Liver (tissue), 9 donors: ENCODE measurements around the gene ZNF454. TPM values are rescaled to one million over a fixed set of nuclear protein-coding genes. Genes with fewer than 3 reads are reported as not detected.
A peak's percentile ranks its signal among the peaks of the same experiment; 100 is the strongest.

Source experiments
- DNase-seq: peaks from one replicate; pipeline ENCODE4 v3.0.0-alpha.2; 2017; ENCODE audit warnings: low spot score
- H3K27ac ChIP-seq, 2 donors: one replicate each; pipeline ENCODE4 v1.7.0; 2013; ENCODE audit warnings: inconsistent platforms in 2 of 2, low read length in 2 of 2, control low read depth in 1 of 2, low read depth in 1 of 2, mild to moderate bottlenecking in 1 of 2
- H3K27me3 ChIP-seq, 4 donors: one replicate each; pipeline versions ENCODE4 v1.6.1 to v1.7.0; 2013; ENCODE audit warnings: low read length in 3 of 4, inconsistent platforms in 1 of 4, mild to moderate bottlenecking in 1 of 4, moderate library complexity in 1 of 4; ENCODE audit not compliant: control insufficient read depth in 4 of 4, insufficient read depth in 4 of 4
- H3K36me3 ChIP-seq, 4 donors: one replicate each; pipeline versions ENCODE4 v1.6.1 to v1.7.0; 2013; ENCODE audit warnings: low read length in 3 of 4, mild to moderate bottlenecking in 3 of 4, low read depth in 1 of 4, moderate library complexity in 1 of 4; ENCODE audit not compliant: control insufficient read depth in 4 of 4, insufficient read depth in 3 of 4
- H3K4me1 ChIP-seq, 4 donors: one replicate each; pipeline versions ENCODE4 v1.6.1 to v1.7.0; 2013; ENCODE audit warnings: low read length in 3 of 4, mild to moderate bottlenecking in 3 of 4, moderate library complexity in 1 of 4; ENCODE audit not compliant: control insufficient read depth in 4 of 4, insufficient read depth in 4 of 4
- H3K4me3 ChIP-seq, 3 donors: one replicate each; pipeline versions ENCODE4 v1.6.1 to v1.7.0; 2013; ENCODE audit warnings: low read length in 3 of 3, control low read depth in 1 of 3, low read depth in 1 of 3, mild to moderate bottlenecking in 1 of 3
- H3K9ac ChIP-seq, 2 donors: one replicate each; pipeline ENCODE4 v1.7.0; 2013; ENCODE audit warnings: low read length in 2 of 2, mild to moderate bottlenecking in 2 of 2, moderate library complexity in 2 of 2, control low read depth in 1 of 2, low read depth in 1 of 2
- H3K9me3 ChIP-seq, 4 donors: one replicate each; pipeline versions ENCODE4 v1.6.1 to v1.7.0; 2013; ENCODE audit warnings: low read length in 3 of 4; ENCODE audit not compliant: control insufficient read depth in 4 of 4
- EGR1 ChIP-seq, 2 donors: IDR thresholded peaks; 2 replicates each; pipeline ENCODE4 v1.6.1; 2016 to 2018; ENCODE audit warnings: antibody characterized with exemption in 2 of 2, low read depth in 2 of 2
- FOXA1 ChIP-seq: IDR thresholded peaks from 2 replicates; pipeline ENCODE4 v1.6.1; 2016; ENCODE audit warnings: antibody characterized with exemption
- FOXA2 ChIP-seq: IDR thresholded peaks from 2 replicates; pipeline ENCODE4 v1.6.1; 2016; ENCODE audit warnings: antibody characterized with exemption
- GABPA ChIP-seq, 2 donors: IDR thresholded peaks in 1 of 2; conservative IDR thresholded peaks in 1 of 2; 2 replicates each; pipeline ENCODE4 v1.6.1; 2016; ENCODE audit warnings: antibody characterized with exemption in 2 of 2, mild to moderate bottlenecking in 1 of 2, moderate library complexity in 1 of 2
- HNF4G ChIP-seq: IDR thresholded peaks from 2 replicates; pipeline ENCODE4 v1.6.1; 2016; ENCODE audit warnings: antibody characterized with exemption
- JUND ChIP-seq, 2 donors: IDR thresholded peaks; 2 replicates each; pipeline ENCODE4 v1.6.1; 2016; ENCODE audit warnings: antibody characterized with exemption in 2 of 2
- NR2F2 ChIP-seq: IDR thresholded peaks from 2 replicates; pipeline ENCODE4 v1.6.1; 2016; ENCODE audit warnings: antibody characterized with exemption
- RAD21 ChIP-seq, 2 donors: IDR thresholded peaks; 2 replicates each; pipeline ENCODE4 v1.6.1; 2016; ENCODE audit warnings: antibody characterized with exemption in 2 of 2, mild to moderate bottlenecking in 2 of 2
- RXRA ChIP-seq, 2 donors: IDR thresholded peaks; 2 replicates each; pipeline ENCODE4 v1.6.1; 2017 to 2018; ENCODE audit warnings: antibody characterized with exemption in 2 of 2, mild to moderate bottlenecking in 1 of 2
- SP1 ChIP-seq: IDR thresholded peaks from 2 replicates; pipeline ENCODE4 v1.6.1; 2018; ENCODE audit warnings: antibody characterized with exemption, mild to moderate bottlenecking
- YY1 ChIP-seq: IDR thresholded peaks from 2 replicates; pipeline ENCODE4 v1.6.1; 2016; ENCODE audit warnings: antibody characterized with exemption, mild to moderate bottlenecking
- WGBS: extraction: QIAGEN DNeasy Blood & Tissue Kit; methylation state at CpG from one replicate; pipeline ENCODE4 v1.1.7; 2013; 5-methylcytosine and 5-hydroxymethylcytosine counted together
- polyA plus RNA-seq, 2 donors: library from polyadenylated mRNA; stranded (reverse) in 1 of 2; unstranded in 1 of 2; fragments of 200-250 nt in 1 of 2; fragments of >200 nt in 1 of 2; fragmentation: Nextera tagmentation in 1 of 2; extraction: Ambion mirVana in 1 of 2; gene quantifications; one replicate each; pipeline versions ENCODE4 v1.2.1 to v1.2.3, GENCODE V29; 2013 to 2015
- total RNA-seq, 2 donors: library from RNA; depleted of rRNA; stranded (reverse); fragments of >200 nt; gene quantifications; one replicate each; pipeline ENCODE4 v1.2.3, GENCODE V29; 2014
- TF ChIP-seq, protein P1 (sequence below): fragments of 150-350 bp; IDR thresholded peaks from 2 replicates; pipeline ENCODE4 v1.5.1; 2017; ENCODE audit warnings: improper control_type of control experiment, low read depth, low read length; ENCODE audit not compliant: missing input control
- TF ChIP-seq, protein P2 (sequence below): IDR thresholded peaks from 2 replicates; pipeline ENCODE4 v1.6.1; 2016; ENCODE audit warnings: antibody characterized with exemption, mild to moderate bottlenecking
- TF ChIP-seq, protein P3 (sequence below): IDR thresholded peaks from 2 replicates; pipeline ENCODE4 v1.6.1; 2016; ENCODE audit warnings: antibody characterized with exemption
- TF ChIP-seq, protein P4 (sequence below): IDR thresholded peaks from 2 replicates; pipeline ENCODE4 v1.6.1; 2016; ENCODE audit warnings: antibody characterized with exemption
- donor health status: healthy.
- donor health status: healthy.
- donor health status: healthy.
- donor health status: healthy.
- donor health status: healthy.

ZNF454 gene
- total and polyA plus RNA-seq, 4 donors: 0.09 to 0.50 (median 0.27) TPM

DNA sequence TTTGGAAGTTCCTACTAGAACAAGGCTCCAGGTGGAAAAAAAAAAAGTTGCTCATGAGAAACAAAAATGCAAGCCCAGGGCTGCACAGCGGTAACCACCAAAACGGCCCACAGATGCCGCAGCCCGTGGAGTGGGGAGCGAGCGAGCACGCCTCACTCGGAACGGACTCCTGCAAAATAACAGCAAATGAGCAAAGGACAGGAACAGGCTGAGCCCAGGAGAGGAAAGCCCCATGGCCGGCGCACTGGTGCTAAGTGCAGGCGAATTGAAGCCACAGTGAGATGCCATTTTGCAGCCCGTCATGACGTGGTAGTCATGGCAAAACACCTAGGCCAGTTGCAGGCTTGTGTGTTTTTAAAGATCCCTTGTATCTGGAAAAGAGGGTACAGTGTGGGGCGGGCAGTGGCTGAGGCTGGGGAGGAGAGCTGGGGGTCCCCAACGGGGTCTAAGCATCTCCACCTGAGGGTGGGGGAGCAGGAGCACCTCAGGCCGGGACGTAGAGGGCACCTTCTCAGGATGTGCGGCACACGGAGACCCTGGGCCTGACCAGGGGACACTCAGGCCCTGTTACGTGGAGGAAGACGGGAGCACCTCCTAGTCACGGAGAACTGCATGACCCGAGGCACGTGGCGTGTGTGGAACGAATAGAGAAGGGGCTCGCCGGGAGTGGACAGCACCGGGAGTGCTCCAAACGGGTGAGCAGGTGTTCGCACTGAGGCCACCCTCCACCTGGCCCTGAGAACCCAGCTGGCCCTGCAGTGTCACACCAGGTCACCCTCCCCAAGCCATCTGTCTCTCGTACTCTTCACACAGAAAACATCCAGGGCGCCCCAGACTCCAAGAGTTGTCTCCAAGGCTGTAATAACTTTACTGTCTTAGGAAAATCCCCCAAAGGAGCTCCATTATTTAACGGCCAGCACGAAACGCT is 43.4 kb downstream of the ZNF454 start:
- Histone ChIP-seq H3K9me3 (peaks cover 28 to 55% (median 40%) of the 10 kb centered on the region in 4 donors), H3K27ac (no peak overlapping the region), H3K9ac (no peak overlapping the region), H3K36me3 (no peaks in the 10 kb centered on the region), H3K4me3 (peak overlapping the region in 1 of 3 donors; percentile 23), H3K4me1 (no peaks in the 10 kb centered on the region), H3K27me3 (no peaks in the 10 kb centered on the region)
- DNase-seq: no peak
- WGBS: 95% methylated on average over 37 of the region's 37 CpGs
- TF ChIP-seq, protein P1, sequence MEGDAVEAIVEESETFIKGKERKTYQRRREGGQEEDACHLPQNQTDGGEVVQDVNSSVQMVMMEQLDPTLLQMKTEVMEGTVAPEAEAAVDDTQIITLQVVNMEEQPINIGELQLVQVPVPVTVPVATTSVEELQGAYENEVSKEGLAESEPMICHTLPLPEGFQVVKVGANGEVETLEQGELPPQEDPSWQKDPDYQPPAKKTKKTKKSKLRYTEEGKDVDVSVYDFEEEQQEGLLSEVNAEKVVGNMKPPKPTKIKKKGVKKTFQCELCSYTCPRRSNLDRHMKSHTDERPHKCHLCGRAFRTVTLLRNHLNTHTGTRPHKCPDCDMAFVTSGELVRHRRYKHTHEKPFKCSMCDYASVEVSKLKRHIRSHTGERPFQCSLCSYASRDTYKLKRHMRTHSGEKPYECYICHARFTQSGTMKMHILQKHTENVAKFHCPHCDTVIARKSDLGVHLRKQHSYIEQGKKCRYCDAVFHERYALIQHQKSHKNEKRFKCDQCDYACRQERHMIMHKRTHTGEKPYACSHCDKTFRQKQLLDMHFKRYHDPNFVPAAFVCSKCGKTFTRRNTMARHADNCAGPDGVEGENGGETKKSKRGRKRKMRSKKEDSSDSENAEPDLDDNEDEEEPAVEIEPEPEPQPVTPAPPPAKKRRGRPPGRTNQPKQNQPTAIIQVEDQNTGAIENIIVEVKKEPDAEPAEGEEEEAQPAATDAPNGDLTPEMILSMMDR: no peak
- TF ChIP-seq JUND (IDR thresholded peaks at IDR 0.05): no peak
- TF ChIP-seq RXRA (IDR thresholded peaks at IDR 0.05): no peak
- no peak for TF ChIP-seq SP1
- TF ChIP-seq NR2F2: no peak
- TF ChIP-seq, protein P2, sequence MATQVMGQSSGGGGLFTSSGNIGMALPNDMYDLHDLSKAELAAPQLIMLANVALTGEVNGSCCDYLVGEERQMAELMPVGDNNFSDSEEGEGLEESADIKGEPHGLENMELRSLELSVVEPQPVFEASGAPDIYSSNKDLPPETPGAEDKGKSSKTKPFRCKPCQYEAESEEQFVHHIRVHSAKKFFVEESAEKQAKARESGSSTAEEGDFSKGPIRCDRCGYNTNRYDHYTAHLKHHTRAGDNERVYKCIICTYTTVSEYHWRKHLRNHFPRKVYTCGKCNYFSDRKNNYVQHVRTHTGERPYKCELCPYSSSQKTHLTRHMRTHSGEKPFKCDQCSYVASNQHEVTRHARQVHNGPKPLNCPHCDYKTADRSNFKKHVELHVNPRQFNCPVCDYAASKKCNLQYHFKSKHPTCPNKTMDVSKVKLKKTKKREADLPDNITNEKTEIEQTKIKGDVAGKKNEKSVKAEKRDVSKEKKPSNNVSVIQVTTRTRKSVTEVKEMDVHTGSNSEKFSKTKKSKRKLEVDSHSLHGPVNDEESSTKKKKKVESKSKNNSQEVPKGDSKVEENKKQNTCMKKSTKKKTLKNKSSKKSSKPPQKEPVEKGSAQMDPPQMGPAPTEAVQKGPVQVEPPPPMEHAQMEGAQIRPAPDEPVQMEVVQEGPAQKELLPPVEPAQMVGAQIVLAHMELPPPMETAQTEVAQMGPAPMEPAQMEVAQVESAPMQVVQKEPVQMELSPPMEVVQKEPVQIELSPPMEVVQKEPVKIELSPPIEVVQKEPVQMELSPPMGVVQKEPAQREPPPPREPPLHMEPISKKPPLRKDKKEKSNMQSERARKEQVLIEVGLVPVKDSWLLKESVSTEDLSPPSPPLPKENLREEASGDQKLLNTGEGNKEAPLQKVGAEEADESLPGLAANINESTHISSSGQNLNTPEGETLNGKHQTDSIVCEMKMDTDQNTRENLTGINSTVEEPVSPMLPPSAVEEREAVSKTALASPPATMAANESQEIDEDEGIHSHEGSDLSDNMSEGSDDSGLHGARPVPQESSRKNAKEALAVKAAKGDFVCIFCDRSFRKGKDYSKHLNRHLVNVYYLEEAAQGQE: no peak
- no peak for TF ChIP-seq YY1
- TF ChIP-seq, protein P3, sequence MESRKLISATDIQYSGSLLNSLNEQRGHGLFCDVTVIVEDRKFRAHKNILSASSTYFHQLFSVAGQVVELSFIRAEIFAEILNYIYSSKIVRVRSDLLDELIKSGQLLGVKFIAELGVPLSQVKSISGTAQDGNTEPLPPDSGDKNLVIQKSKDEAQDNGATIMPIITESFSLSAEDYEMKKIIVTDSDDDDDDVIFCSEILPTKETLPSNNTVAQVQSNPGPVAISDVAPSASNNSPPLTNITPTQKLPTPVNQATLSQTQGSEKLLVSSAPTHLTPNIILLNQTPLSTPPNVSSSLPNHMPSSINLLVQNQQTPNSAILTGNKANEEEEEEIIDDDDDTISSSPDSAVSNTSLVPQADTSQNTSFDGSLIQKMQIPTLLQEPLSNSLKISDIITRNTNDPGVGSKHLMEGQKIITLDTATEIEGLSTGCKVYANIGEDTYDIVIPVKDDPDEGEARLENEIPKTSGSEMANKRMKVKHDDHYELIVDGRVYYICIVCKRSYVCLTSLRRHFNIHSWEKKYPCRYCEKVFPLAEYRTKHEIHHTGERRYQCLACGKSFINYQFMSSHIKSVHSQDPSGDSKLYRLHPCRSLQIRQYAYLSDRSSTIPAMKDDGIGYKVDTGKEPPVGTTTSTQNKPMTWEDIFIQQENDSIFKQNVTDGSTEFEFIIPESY: no peak
- TF ChIP-seq FOXA1: no peak
- TF ChIP-seq HNF4G: no peak
- TF ChIP-seq, protein P4, sequence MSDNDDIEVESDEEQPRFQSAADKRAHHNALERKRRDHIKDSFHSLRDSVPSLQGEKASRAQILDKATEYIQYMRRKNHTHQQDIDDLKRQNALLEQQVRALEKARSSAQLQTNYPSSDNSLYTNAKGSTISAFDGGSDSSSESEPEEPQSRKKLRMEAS: no peak

DNA sequence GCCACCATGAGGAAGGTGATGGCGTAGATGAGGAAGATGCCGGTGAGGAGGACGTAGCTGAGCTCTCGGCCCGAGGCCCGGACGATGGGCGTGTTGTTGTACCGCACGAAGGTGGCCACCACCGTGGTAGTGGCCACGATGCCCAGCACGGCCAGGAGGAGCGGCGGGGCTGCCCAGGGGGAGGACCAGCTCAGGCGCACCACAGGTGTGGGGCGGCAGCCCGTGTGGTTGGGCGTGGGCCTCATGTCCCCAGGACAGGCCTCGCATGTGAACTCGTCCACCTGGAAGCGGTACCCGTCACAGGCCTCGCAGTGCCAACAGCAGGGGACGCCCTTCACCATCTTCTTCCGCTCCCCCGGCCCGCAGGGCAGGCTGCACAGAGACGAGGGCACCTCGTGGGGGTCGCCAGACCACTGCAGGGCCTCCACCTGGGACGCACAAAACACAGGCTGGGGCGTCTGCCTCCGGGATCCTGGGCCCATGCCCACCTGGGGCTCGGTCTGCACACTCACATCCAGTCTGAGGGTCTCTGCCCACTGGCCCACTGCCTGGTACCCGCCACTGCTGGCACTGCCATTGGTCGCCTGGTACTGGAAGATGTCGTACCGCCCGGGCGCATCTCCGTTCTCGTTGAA is 45.4 kb downstream of the ZNF454 start:
- Histone ChIP-seq H3K27ac (no peak overlapping the region), H3K27me3 (no peaks in the 10 kb centered on the region), H3K4me3 (peak overlapping the region in 2 of 3 donors; percentile 20 to 45), H3K36me3 (no peaks in the 10 kb centered on the region), H3K4me1 (no peaks in the 10 kb centered on the region), H3K9me3 (peaks cover 20 to 60% (median 40%) of the 10 kb centered on the region in 4 donors), H3K9ac (no peak overlapping the region)
- 99% methylated on average over 43 of the region's 43 CpGs for WGBS
- DNase-seq: no peak
- no peak for TF ChIP-seq YY1
- no peak for TF ChIP-seq RAD21 (IDR thresholded peaks at IDR 0.05)
- no peak for TF ChIP-seq FOXA2
- TF ChIP-seq, protein P2: no peak
- no peak for TF ChIP-seq FOXA1
- TF ChIP-seq, protein P4: no peak
- TF ChIP-seq, protein P1: no peak
- no peak for TF ChIP-seq HNF4G
- TF ChIP-seq GABPA (IDR thresholded peaks at IDR 0.05 in 1 of 2, conservative IDR thresholded peaks at IDR 0.05 in 1 of 2): no peak
- TF ChIP-seq NR2F2: no peak
- no peak for TF ChIP-seq EGR1 (IDR thresholded peaks at IDR 0.05; ENCODE audit: low read depth in 2 of 2)
